ENCODE data around the gene CMIP.

The CMIP gene

GRCh38 chr16:81455006-81455405 is 10.4 kb downstream of the CMIP start:
- H3K27ac ChIP-seq, result no peak overlapping the region
- no peak overlapping the region for H3K4me3 ChIP-seq
- no peak for DNase-seq
- no peaks in the 10 kb centered on the region for H3K9me3 ChIP-seq
- no peaks in the 10 kb centered on the region for H3K4me1 ChIP-seq
- intact Hi-C loops (cut with DNase I; ENCODE audit: low total_unique reads), result loop anchor here (2.0 kb wide), 1 partner anchor 20 kb away; no protein-coding TSS in a partner anchor
- H3K27me3 ChIP-seq, result no peaks in the 10 kb centered on the region
- TF ChIP-seq CTCF (IDR thresholded peaks at IDR 0.05), result no peak
- H3K36me3 ChIP-seq, result peaks cover 0 to 7% (median 0%) of the 10 kb centered on the region in 3 donors

- intact Hi-C loops (cut with DNase I; ENCODE audit: low total_unique reads), result loop anchor here (2.0 kb wide), 1 partner anchor 21 kb away; no protein-coding TSS in a partner anchor
- no peaks in the 10 kb centered on the region for H3K4me1 ChIP-seq
- no peak overlapping the region for H3K4me3 ChIP-seq
- no peak for DNase-seq
- no peaks in the 10 kb centered on the region for H3K27me3 ChIP-seq
- H3K27ac ChIP-seq, result no peak overlapping the region
- no peaks in the 10 kb centered on the region for H3K9me3 ChIP-seq
- H3K36me3 ChIP-seq, result peaks cover 0 to 7% (median 0%) of the 10 kb centered on the region in 3 donors
- TF ChIP-seq CTCF (IDR thresholded peaks at IDR 0.05), result no peak
These were observed 11.3 kb downstream of the CMIP start for GRCh38 chr16:81455720-81456494.

GRCh38 chr16:81456523-81457325 is 12.1 kb downstream of the CMIP start:
- Histone ChIP-seq H3K27ac (no peak overlapping the region), H3K4me1 (no peaks in the 10 kb centered on the region)

GRCh38 chr16:81457326-81458133 is 12.9 kb downstream of the CMIP start:
- Histone ChIP-seq H3K36me3 (peaks cover 0 to 7% (median 0%) of the 10 kb centered on the region in 3 donors), H3K4me1 (no peaks in the 10 kb centered on the region), H3K27me3 (no peaks in the 10 kb centered on the region), H3K4me3 (no peak overlapping the region), H3K9me3 (no peaks in the 10 kb centered on the region), H3K27ac (no peak overlapping the region)
- DNase-seq, result no peak
- no peak for TF ChIP-seq CTCF (IDR thresholded peaks at IDR 0.05)
- intact Hi-C loops (cut with DNase I; ENCODE audit: low total_unique reads), result no loop called here

More at GRCh38 chr16:81456523-81457325, 12.1 kb downstream of the CMIP start:
- Histone ChIP-seq H3K36me3 (peaks cover 0 to 7% (median 0%) of the 10 kb centered on the region in 3 donors), H3K9me3 (no peaks in the 10 kb centered on the region), H3K4me3 (no peak overlapping the region), H3K27me3 (no peaks in the 10 kb centered on the region)
- DNase-seq, result no peak
- no peak for TF ChIP-seq CTCF (IDR thresholded peaks at IDR 0.05)
- intact Hi-C loops (cut with DNase I; ENCODE audit: low total_unique reads), result no loop called here

- no peaks in the 10 kb centered on the region for H3K4me1 ChIP-seq
- intact Hi-C loops (cut with DNase I; ENCODE audit: low total_unique reads), result no loop called here
- DNase-seq, result no peak
- H3K27ac ChIP-seq, result no peak overlapping the region
- no peak overlapping the region for H3K4me3 ChIP-seq
- H3K36me3 ChIP-seq, result peaks cover 0 to 7% (median 0%) of the 10 kb centered on the region in 3 donors
- no peaks in the 10 kb centered on the region for H3K27me3 ChIP-seq
- no peak for TF ChIP-seq CTCF (IDR thresholded peaks at IDR 0.05)
- H3K9me3 ChIP-seq, result no peaks in the 10 kb centered on the region
These were observed 13.6 kb downstream of the CMIP start for GRCh38 chr16:81458149-81458669.
